ENCODE results near the gene FSCN2.
A peak's percentile ranks its signal among the peaks of the same experiment; 100 is the strongest.

Gene FSCN2

DNA sequence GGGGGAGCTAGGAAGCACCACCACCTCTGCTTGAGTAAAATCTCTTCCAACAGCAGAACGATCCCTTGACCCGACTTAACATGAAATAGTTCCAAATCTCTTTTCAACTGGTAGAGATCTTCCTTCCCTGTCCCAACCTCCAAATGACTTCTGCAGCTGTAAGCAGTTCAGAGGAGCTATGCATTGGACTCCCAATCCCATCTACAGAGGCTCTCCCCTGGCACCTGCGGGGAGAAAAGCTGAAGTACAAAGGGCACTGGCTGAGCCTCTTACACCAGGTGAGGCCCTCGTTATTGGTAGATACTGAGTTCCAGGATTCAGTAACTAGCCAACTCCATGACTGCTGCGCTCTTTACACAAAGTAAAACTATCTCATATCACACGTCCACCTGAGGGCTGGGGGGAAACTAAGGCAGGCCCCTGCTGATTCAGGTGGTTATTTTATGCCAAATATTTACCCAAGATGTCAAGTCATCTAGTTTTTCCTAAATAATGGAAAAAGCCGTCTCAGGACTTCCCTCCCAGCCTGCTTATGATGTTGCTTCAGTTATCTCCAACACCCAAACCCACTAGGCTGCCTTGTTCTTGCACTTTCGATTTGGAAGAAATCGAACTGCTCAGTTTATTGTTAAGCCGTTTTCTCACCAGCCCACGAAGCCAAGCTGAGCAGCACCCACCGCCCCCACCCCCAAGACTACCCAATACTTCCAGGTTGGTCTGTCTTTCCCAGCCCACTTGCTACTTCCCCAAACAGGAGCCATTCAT is 18.8 kb upstream of the FSCN2 start:
- H3K9me3 ChIP-seq (ENCODE audit: control insufficient read depth, low read length): no peaks in the 10 kb centered on the region
- peak overlapping the region; percentile 23 for H3K27ac ChIP-seq (ENCODE audit: low read depth, low read length, severe bottlenecking)
- H3K4me3 ChIP-seq (ENCODE audit: extremely low read depth, insufficient read depth, low read length, poor library complexity, severe bottlenecking): peak overlapping the region; percentile 84
- peaks cover 6% of the 10 kb centered on the region for H3K4me1 ChIP-seq (ENCODE audit: control insufficient read depth, insufficient read depth, low read length, poor library complexity, severe bottlenecking)
- peaks cover 39% of the 10 kb centered on the region for H3K36me3 ChIP-seq (ENCODE audit: control insufficient read depth, insufficient read depth, low read length)
- WGBS, 2 experiments (ENCODE audit: insufficient coverage in 2 of 2): 57 to 62% methylated on average over 8 to 10 of the region's 12 CpGs

GRCh38 chr17:81509972-81510784 is 18.0 kb upstream of the FSCN2 start:
- Histone ChIP-seq H3K4me3 (ENCODE audit: extremely low read depth, insufficient read depth, low read length, poor library complexity, severe bottlenecking) (peak overlapping the region; percentile 84), H3K27ac (ENCODE audit: low read depth, low read length, severe bottlenecking) (peak overlapping the region; percentile 16), H3K36me3 (ENCODE audit: control insufficient read depth, insufficient read depth, low read length) (peaks cover 39% of the 10 kb centered on the region), H3K9me3 (ENCODE audit: control insufficient read depth, low read length) (no peaks in the 10 kb centered on the region), H3K4me1 (ENCODE audit: control insufficient read depth, insufficient read depth, low read length, poor library complexity, severe bottlenecking) (peaks cover 6% of the 10 kb centered on the region)
- 18 to 22% methylated on average over 17 to 18 of the region's 22 CpGs for WGBS, 2 experiments (ENCODE audit: insufficient coverage in 2 of 2)

GRCh38 chr17:81510785-81511553 is 17.2 kb upstream of the FSCN2 start:
- H3K9me3 ChIP-seq (ENCODE audit: control insufficient read depth, low read length): no peaks in the 10 kb centered on the region
- H3K27ac ChIP-seq (ENCODE audit: low read depth, low read length, severe bottlenecking): peak overlapping the region; percentile 23
- H3K4me3 ChIP-seq (ENCODE audit: extremely low read depth, insufficient read depth, low read length, poor library complexity, severe bottlenecking): peak overlapping the region; percentile 84
- WGBS, 2 experiments (ENCODE audit: insufficient coverage in 2 of 2): 4 to 5% methylated on average over 31 to 45 of the region's 48 CpGs
- H3K36me3 ChIP-seq (ENCODE audit: control insufficient read depth, insufficient read depth, low read length): peaks cover 39% of the 10 kb centered on the region
- peaks cover 9% of the 10 kb centered on the region for H3K4me1 ChIP-seq (ENCODE audit: control insufficient read depth, insufficient read depth, low read length, poor library complexity, severe bottlenecking)

DNA sequence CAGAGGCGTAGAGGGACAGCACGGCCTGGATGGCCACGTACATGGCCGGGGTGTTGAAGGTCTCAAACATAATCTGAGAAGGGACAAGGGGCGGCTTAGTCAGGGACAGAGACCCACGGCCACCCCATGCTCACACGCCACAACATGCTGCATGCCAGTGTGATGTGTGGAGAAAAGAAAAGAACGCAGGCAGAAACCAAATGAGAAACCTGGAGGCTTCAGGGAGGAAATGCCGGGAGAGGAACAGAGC is 16.7 kb upstream of the FSCN2 start:
- Histone ChIP-seq H3K9me3 (ENCODE audit: control insufficient read depth, low read length) (no peaks in the 10 kb centered on the region), H3K27ac (ENCODE audit: low read depth, low read length, severe bottlenecking) (peak overlapping the region; percentile 23)

GRCh38 chr17:81511804-81512561 is 16.2 kb upstream of the FSCN2 start:
- 0 to 1% methylated on average over 48 to 62 of the region's 62 CpGs for WGBS, 2 experiments (ENCODE audit: insufficient coverage in 2 of 2)
- Histone ChIP-seq H3K36me3 (ENCODE audit: control insufficient read depth, insufficient read depth, low read length) (peaks cover 39% of the 10 kb centered on the region), H3K27ac (ENCODE audit: low read depth, low read length, severe bottlenecking) (peak overlapping the region; percentile 69), H3K4me1 (ENCODE audit: control insufficient read depth, insufficient read depth, low read length, poor library complexity, severe bottlenecking) (peaks cover 19% of the 10 kb centered on the region), H3K4me3 (ENCODE audit: extremely low read depth, insufficient read depth, low read length, poor library complexity, severe bottlenecking) (peak overlapping the region; percentile 84), H3K9me3 (ENCODE audit: control insufficient read depth, low read length) (no peaks in the 10 kb centered on the region)

More for the DNA sequence above, 16.7 kb upstream of the FSCN2 start:
- Histone ChIP-seq H3K4me1 (ENCODE audit: control insufficient read depth, insufficient read depth, low read length, poor library complexity, severe bottlenecking) (peaks cover 14% of the 10 kb centered on the region), H3K4me3 (ENCODE audit: extremely low read depth, insufficient read depth, low read length, poor library complexity, severe bottlenecking) (peak overlapping the region; percentile 84), H3K36me3 (ENCODE audit: control insufficient read depth, insufficient read depth, low read length) (peaks cover 39% of the 10 kb centered on the region)
- 3% methylated on average over 5 to 7 of the region's 9 CpGs for WGBS, 2 experiments (ENCODE audit: insufficient coverage in 2 of 2)

- Histone ChIP-seq H3K9me3 (ENCODE audit: control insufficient read depth, low read length) (no peaks in the 10 kb centered on the region), H3K27ac (ENCODE audit: low read depth, low read length, severe bottlenecking) (peak within 1 kb of the TSS; percentile 92), H3K4me1 (ENCODE audit: control insufficient read depth, insufficient read depth, low read length, poor library complexity, severe bottlenecking) (peaks cover 26% of the 10 kb centered on the region), H3K36me3 (ENCODE audit: control insufficient read depth, insufficient read depth, low read length) (peaks cover 39% of the 10 kb centered on the region), H3K4me3 (ENCODE audit: extremely low read depth, insufficient read depth, low read length, poor library complexity, severe bottlenecking) (peak within 1 kb of the TSS; percentile 84)
- WGBS, 2 experiments (ENCODE audit: insufficient coverage in 2 of 2): 0% methylated on average over 72 to 76 of the region's 111 CpGs
Observed at GRCh38 chr17:81512562-81513371, 15.4 kb upstream of the FSCN2 start, which contains the start of gene ACTG1. Gene ACTG1 (minus strand): TSS chr17:81512799. CDS start chr17:81512354, 445 bp downstream.

GRCh38 chr17:81513372-81513752 is 14.8 kb upstream of the FSCN2 start:
- WGBS, 2 experiments (ENCODE audit: insufficient coverage in 2 of 2): 0% methylated on average over 10 to 13 of the region's 23 CpGs
- Histone ChIP-seq H3K4me3 (ENCODE audit: extremely low read depth, insufficient read depth, low read length, poor library complexity, severe bottlenecking) (peak overlapping the region; percentile 61), H3K9me3 (ENCODE audit: control insufficient read depth, low read length) (no peaks in the 10 kb centered on the region), H3K27ac (ENCODE audit: low read depth, low read length, severe bottlenecking) (peak overlapping the region; percentile 92), H3K36me3 (ENCODE audit: control insufficient read depth, insufficient read depth, low read length) (peaks cover 39% of the 10 kb centered on the region), H3K4me1 (ENCODE audit: control insufficient read depth, insufficient read depth, low read length, poor library complexity, severe bottlenecking) (peaks cover 32% of the 10 kb centered on the region)

DNA sequence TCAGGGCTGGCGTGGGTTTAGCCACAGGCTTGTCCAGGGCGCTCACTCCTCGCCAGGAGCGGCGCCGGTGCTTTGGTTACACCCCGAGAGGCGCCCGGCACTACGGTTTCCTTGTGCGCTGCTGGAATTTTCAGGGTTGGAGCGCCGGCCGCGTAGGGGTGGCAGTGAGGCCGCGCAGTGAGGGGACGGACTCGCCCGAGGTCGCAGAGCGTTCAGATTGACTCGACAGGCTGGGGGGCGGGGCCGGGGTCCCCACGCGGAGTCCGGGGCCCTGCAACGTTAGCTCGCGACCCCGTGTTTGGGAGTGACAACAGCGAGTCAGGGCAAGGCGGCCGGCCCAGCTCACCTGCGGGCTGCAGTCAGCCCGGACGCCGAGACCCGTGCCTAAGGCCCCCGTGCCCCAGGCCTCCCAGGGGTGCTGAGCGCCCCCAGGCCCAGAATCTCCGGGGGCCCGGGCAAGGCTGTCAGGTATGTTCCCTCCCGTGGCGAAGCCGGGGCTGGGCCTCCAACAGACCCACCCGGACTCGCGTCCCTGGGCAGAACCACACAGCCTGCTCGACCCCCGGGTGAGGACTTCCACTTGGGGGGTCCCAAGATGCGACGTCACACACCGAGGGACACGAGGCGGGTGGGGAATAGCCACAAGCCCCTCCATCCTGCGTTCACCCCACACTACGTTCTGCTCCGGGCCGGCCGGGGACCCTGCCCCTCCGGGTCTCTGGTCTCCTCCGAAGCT is 14.3 kb upstream of the FSCN2 start:
- Histone ChIP-seq H3K9me3 (ENCODE audit: control insufficient read depth, low read length) (no peaks in the 10 kb centered on the region), H3K4me1 (ENCODE audit: control insufficient read depth, insufficient read depth, low read length, poor library complexity, severe bottlenecking) (peaks cover 33% of the 10 kb centered on the region), H3K27ac (ENCODE audit: low read depth, low read length, severe bottlenecking) (peak overlapping the region; percentile 92), H3K36me3 (ENCODE audit: control insufficient read depth, insufficient read depth, low read length) (peaks cover 35% of the 10 kb centered on the region), H3K4me3 (ENCODE audit: extremely low read depth, insufficient read depth, low read length, poor library complexity, severe bottlenecking) (peak overlapping the region; percentile 61)
- WGBS, 2 experiments (ENCODE audit: insufficient coverage in 2 of 2): 1% methylated on average over 61 to 63 of the region's 64 CpGs

DNA sequence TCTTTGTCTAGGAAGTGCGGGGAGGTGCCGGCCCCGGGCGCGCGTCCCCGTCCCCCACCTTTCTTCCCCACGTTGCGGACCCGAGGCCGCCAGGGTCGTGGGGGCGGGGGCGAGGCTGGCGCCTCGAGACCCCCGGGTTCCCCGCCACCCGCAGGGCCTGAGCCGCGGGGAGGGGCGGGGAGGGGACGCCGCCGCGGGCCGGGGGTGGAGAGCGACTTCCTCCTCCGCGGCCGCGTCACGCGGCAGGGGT is 13.8 kb upstream of the FSCN2 start:
- Histone ChIP-seq H3K36me3 (ENCODE audit: control insufficient read depth, insufficient read depth, low read length) (peaks cover 30% of the 10 kb centered on the region), H3K4me1 (ENCODE audit: control insufficient read depth, insufficient read depth, low read length, poor library complexity, severe bottlenecking) (peaks cover 36% of the 10 kb centered on the region), H3K4me3 (ENCODE audit: extremely low read depth, insufficient read depth, low read length, poor library complexity, severe bottlenecking) (peak overlapping the region; percentile 61), H3K27ac (ENCODE audit: low read depth, low read length, severe bottlenecking) (peak overlapping the region; percentile 92), H3K9me3 (ENCODE audit: control insufficient read depth, low read length) (no peaks in the 10 kb centered on the region)
- 0% methylated on average over 3 to 29 of the region's 34 CpGs for WGBS, 2 experiments (ENCODE audit: insufficient coverage in 2 of 2)

All from mesodermal cell (in vitro differentiated cells).